NB4 (cell line): ENCODE data around the gene MACROD2.

Experiments used
- DNase-seq: peaks from one replicate; pipeline ENCODE4 v3.0.0; 2010; ENCODE audit warnings: low read depth
- H3K4me3 ChIP-seq: one replicate; pipeline ENCODE4 v1.5.1; 2011; ENCODE audit warnings: mild to moderate bottlenecking, low read depth, low read length, moderate library complexity
- MYC ChIP-seq: IDR thresholded peaks from 2 replicates; pipeline ENCODE4 v1.6.1; 2011; ENCODE audit warnings: low read depth, low read length
- POLR2A ChIP-seq: IDR thresholded peaks from 2 replicates; pipeline ENCODE4 v1.6.1; 2011; ENCODE audit warnings: mild to moderate bottlenecking; ENCODE audit not compliant: insufficient read length; ENCODE audit errors: extremely low read depth
- TF ChIP-seq, protein P1 (sequence below): IDR thresholded peaks from one replicate; pipeline ENCODE4 v1.5.1; 2012; ENCODE audit warnings: low read depth, low read length
- TF ChIP-seq, protein P2 (sequence below): IDR thresholded peaks from 2 replicates; pipeline ENCODE4 v1.6.1; 2011; ENCODE audit warnings: low read depth, low read length

The MACROD2 gene

DNA sequence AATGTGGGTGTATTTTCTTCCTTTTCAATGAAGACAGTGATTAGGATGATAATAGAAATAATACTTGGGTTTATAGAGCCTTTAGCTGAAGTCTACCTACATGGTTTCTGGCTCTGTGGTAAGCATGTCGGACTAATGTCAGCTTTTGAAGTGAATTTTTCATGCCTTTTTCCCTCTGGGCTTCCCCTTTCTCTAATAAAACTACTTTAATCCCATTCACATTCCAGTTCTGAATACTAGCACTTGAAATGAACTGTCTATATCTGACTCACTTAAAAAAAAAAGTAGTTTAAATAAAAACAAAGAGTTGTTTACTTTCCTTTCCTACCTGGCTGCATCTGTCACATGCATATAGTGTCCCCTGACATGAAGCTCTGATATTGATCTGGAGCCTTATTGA lies 888.0 kb downstream of the MACROD2 start:
- no peak overlapping the region for H3K4me3 ChIP-seq
- DNase-seq: no peak
- TF ChIP-seq, protein P1, sequence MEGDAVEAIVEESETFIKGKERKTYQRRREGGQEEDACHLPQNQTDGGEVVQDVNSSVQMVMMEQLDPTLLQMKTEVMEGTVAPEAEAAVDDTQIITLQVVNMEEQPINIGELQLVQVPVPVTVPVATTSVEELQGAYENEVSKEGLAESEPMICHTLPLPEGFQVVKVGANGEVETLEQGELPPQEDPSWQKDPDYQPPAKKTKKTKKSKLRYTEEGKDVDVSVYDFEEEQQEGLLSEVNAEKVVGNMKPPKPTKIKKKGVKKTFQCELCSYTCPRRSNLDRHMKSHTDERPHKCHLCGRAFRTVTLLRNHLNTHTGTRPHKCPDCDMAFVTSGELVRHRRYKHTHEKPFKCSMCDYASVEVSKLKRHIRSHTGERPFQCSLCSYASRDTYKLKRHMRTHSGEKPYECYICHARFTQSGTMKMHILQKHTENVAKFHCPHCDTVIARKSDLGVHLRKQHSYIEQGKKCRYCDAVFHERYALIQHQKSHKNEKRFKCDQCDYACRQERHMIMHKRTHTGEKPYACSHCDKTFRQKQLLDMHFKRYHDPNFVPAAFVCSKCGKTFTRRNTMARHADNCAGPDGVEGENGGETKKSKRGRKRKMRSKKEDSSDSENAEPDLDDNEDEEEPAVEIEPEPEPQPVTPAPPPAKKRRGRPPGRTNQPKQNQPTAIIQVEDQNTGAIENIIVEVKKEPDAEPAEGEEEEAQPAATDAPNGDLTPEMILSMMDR: no peak
- TF ChIP-seq MYC: no peak
- TF ChIP-seq, protein P2, sequence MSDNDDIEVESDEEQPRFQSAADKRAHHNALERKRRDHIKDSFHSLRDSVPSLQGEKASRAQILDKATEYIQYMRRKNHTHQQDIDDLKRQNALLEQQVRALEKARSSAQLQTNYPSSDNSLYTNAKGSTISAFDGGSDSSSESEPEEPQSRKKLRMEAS: no peak

DNA sequence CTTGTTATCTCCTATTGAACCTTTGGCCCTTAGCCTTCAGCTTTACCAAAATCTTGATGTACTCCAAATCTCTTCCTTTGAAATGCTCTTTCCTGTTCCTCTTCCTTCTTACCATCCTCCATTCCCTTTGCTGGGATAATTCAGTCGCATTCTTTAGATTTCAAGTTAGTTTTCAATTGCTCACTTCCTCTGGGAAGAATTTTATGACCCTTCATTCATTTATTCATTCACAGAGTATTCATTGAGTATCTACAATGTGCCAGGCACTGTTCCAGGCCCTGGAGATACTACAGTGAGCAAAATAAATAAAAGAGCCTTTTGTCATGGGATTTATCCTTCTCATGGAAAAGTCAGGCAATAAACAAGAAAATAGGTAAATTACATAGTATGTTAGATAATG lies 890.3 kb downstream of the MACROD2 start:
- no peak for DNase-seq

DNA sequence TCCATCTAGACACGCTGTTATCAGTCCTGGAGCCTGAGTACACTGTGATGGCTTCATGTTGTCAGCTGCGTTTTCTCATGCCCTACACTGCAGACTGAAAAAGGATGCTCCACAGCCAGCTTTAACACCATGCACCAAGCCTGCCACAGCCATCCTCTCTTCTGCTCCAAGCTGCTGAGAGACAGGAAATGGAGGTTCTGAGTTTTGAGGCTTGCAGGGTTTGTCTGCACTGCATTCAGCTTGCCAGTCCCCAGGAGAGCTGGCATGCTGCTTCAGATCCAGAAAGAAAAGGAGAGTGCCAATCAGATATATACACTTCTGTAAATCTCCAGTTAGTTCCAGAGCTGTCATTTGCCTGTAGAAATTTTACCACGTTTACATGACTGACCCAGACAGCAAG lies 892.8 kb downstream of the MACROD2 start:
- no peak for TF ChIP-seq MYC
- TF ChIP-seq, protein P2: no peak
- TF ChIP-seq POLR2A: no peak
- TF ChIP-seq, protein P1: no peak
- no peak for DNase-seq
- no peak overlapping the region for H3K4me3 ChIP-seq

More for the DNA sequence above, 890.3 kb downstream of the MACROD2 start:
- TF ChIP-seq POLR2A (no peak), MYC (no peak)
- TF ChIP-seq, protein P1: no peak
- TF ChIP-seq, protein P2: no peak
- no peak overlapping the region for H3K4me3 ChIP-seq

DNA sequence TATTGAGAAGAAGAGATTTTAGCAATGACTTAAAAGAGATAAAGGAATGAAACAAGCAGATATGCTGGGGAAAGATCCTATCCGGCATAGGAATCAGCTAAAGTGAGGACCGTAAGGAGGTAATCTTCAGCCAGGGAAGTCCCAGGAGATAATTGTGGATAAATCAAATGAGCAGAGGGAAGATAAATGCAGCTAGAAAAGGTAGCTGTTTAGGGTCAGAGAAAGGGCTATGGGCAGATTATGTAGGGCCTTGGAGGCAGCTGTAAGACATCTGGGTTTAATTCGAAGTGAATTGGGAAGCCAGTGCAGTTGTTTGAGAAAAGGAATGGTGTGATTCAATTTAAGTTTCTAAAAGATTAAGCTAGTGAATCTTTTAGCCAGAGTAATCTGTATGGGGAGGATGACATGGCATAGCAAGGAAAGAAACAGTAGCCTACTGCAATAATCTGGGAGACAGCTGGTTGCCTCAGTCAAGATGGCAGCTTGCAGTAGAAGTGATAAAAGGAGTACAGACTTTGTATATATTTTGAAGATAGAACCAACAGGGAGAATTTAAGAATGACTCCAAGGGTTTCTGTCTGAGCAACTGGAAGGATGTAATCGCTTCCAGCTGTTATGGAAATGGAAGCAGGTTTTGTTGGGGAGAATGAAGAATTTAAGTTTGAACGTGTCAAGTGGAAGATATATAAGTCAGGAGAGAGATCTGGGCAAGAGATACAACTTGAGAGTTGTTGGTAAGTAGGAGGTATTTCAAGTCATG lies 894.4 kb downstream of the MACROD2 start:
- DNase-seq: no peak
- TF ChIP-seq MYC (no peak), POLR2A (no peak)
- TF ChIP-seq, protein P1: no peak
- TF ChIP-seq, protein P2: no peak
- no peak overlapping the region for H3K4me3 ChIP-seq

DNA sequence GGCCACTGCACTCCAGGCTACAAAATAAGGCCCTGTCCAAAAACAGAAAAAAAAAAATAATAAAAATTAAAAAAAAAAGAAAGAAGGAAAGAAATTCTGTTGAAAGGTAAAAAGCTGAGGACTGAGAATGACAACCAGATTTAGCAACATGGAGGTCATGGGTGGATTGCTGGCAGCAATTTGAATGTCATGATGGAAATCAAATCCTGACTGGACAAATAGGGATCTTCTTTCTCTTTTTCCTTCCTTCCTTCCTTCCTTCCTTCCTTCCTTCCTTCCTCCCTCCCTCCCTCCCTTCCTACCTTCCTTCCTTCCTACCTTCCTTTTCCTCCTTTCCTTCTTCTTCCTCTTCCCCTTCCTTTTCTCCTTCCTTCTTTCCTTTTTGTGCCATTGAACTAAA lies 895.4 kb downstream of the MACROD2 start:
- TF ChIP-seq, protein P2: no peak
- TF ChIP-seq, protein P1: no peak
- TF ChIP-seq MYC: no peak
- TF ChIP-seq POLR2A: no peak
- H3K4me3 ChIP-seq: no peak overlapping the region
- no peak for DNase-seq
